CD4-positive, alpha-beta T cell (primary cell): ENCODE data around the gene XPR1. TPM values are rescaled to one million over a fixed set of nuclear protein-coding genes. Genes with fewer than 3 reads are reported as not detected.
"Not testable (repeated sequence)": the region's sequence is repeated elsewhere in the genome, so short reads cannot be mapped to it uniquely, and the experiment has no call there.

Experiments
- ATAC-seq: fragments of 200-7000 bp; cut with Tn5 transposase; one replicate; pipeline ENCODE4 v1.10.0; 2022; ENCODE audit warnings: mild to moderate bottlenecking; ENCODE audit not compliant: poor library complexity
- CTCF ChIA-PET: fragments of 350-600 bp; sonication (Branson Sonifier 250); formaldehyde crosslinking; loops from one replicate; lab custom pipeline; 2021; ENCODE audit warnings: antibody characterized with exemption, inconsistent platforms; lab: Charles Lee
- POLR2A ChIA-PET: fragments of 350-600 bp; sonication (Branson Sonifier 250); formaldehyde crosslinking; loops from one replicate; lab custom pipeline; 2021; ENCODE audit warnings: antibody characterized with exemption, inconsistent platforms; lab: Charles Lee
- DNase-seq, 14 experiments: peaks; one replicate each; pipeline ENCODE4 v3.0.0-alpha.2; 2013 to 2020; ENCODE audit warnings: mixed read lengths in 2 of 14
- H3K27ac ChIP-seq, 2 donors: one replicate each; pipeline versions ENCODE4 v1.5.1 to v1.7.0; 2013; ENCODE audit warnings: low read length in 2 of 2, low read depth in 1 of 2, mild to moderate bottlenecking in 1 of 2
- H3K27me3 ChIP-seq, 2 experiments: 1 replicate in 1 of 2; 2 replicates in 1 of 2; pipeline versions ENCODE4 v1.6.1 to v1.7.0; 2013; ENCODE audit warnings: low read length in 2 of 2, control low read depth in 1 of 2, mild to moderate bottlenecking in 1 of 2, moderate library complexity in 1 of 2; ENCODE audit not compliant: insufficient read depth in 2 of 2, control insufficient read depth in 1 of 2
- H3K36me3 ChIP-seq: one replicate; pipeline ENCODE4 v1.6.1; 2013; ENCODE audit warnings: low read length, control low read depth; ENCODE audit not compliant: insufficient read depth
- H3K4me1 ChIP-seq: one replicate; pipeline ENCODE4 v1.6.1; 2013; ENCODE audit warnings: low read length, control low read depth; ENCODE audit not compliant: insufficient read depth
- H3K4me3 ChIP-seq: one replicate; pipeline ENCODE4 v1.5.1; 2013; ENCODE audit warnings: mild to moderate bottlenecking, low read length, moderate library complexity
- H3K9me3 ChIP-seq, 2 experiments: 1 replicate in 1 of 2; 2 replicates in 1 of 2; pipeline versions ENCODE4 v1.6.1 to v1.7.0; 2013; ENCODE audit warnings: low read length in 2 of 2, mild to moderate bottlenecking in 2 of 2, control low read depth in 1 of 2, moderate library complexity in 1 of 2; ENCODE audit not compliant: control insufficient read depth in 1 of 2, insufficient read depth in 1 of 2
- H3K27ac Mint-ChIP-seq: one replicate; pipeline ENCODE4 v1.8.0; 2020; ENCODE audit warnings: mixed read lengths
- H3K27me3 Mint-ChIP-seq: one replicate; pipeline ENCODE4 v1.8.0; 2021; ENCODE audit warnings: mixed read lengths
- H3K36me3 Mint-ChIP-seq: one replicate; pipeline ENCODE4 v1.8.0; 2021; ENCODE audit warnings: low read depth, mixed read lengths
- H3K4me1 Mint-ChIP-seq: one replicate; pipeline ENCODE4 v1.8.0; 2021; ENCODE audit warnings: low read depth, mixed read lengths
- H3K4me3 Mint-ChIP-seq: one replicate; pipeline ENCODE4 v1.8.0; 2020; ENCODE audit warnings: mild to moderate bottlenecking, mixed read lengths
- H3K9me3 Mint-ChIP-seq: one replicate; pipeline ENCODE4 v1.8.0; 2020; ENCODE audit warnings: mixed read lengths
- intact Hi-C, 2 experiments: fragments of 100-400 bp; cut with DNase I in 1 of 2; cut with micrococcal nuclease in 1 of 2; formaldehyde crosslinking; loops; one replicate each; pipeline versions ENCODE4 v1.15.1 to v1.9.0; 2023 to 2025; cut with DNase I, micrococcal nuclease
- total RNA-seq, 174 experiments: library from RNA in 2 of 174; stranded (reverse) in 2 of 174; gene quantifications; one replicate each; pipeline ENCODE4 v1.2.3 and lab custom pipeline; 2021 to 2026
- TF ChIP-seq, protein P1 (sequence below): fragments of 200-600 bp; IDR thresholded peaks from one replicate; pipeline ENCODE4 v1.8.0; 2022; ENCODE audit warnings: antibody characterized with exemption, mild to moderate bottlenecking

The XPR1 gene
- total RNA-seq, 2 experiments from 2014 or later, result 13.7 TPM

DNA sequence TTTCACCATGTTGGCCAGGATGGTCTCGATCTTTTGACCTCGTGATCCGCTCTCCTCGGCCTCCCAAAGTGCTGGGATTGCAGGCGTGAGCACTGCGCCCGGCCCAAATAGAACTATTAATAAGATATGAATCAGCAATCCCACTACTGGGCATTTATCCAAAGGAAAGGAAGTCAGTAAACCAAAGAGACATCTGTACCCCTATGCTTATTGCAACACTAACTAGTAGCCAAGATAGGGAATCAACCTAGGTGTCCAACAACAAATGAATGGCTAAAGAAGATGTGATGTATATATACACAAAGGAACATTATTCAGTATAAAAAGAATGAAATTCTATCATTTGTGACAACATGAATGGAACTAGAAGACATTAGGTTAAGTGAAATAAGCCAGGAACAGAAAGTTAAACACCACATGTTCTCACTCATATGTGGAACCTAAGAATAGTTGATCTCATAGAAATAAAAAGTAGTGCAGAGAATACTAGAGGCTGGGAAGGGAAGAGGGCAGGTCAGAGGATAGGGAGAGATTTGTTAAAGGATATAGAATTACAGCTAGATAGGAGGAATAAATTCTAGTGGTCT lies 48.8 kb downstream of the XPR1 start:
- Mint-ChIP-seq H3K4me1 (no peaks in the 10 kb centered on the region), H3K27ac (no peak overlapping the region), H3K27me3 (no peaks in the 10 kb centered on the region), H3K36me3 (peaks cover 79% of the 10 kb centered on the region), H3K4me3 (no peak overlapping the region), H3K9me3 (peaks cover 5% of the 10 kb centered on the region)
- peaks cover 5 to 16% of the 10 kb centered on the region in 2 experiments for H3K9me3 ChIP-seq
- no peaks in the 10 kb centered on the region for H3K27me3 ChIP-seq
- DNase-seq, result no peak
- H3K4me3 ChIP-seq, result no peak overlapping the region
- ATAC-seq, result no peak
- H3K36me3 ChIP-seq, result no peaks in the 10 kb centered on the region
- intact Hi-C loops, result no loop called here
- TF ChIP-seq, protein P1, sequence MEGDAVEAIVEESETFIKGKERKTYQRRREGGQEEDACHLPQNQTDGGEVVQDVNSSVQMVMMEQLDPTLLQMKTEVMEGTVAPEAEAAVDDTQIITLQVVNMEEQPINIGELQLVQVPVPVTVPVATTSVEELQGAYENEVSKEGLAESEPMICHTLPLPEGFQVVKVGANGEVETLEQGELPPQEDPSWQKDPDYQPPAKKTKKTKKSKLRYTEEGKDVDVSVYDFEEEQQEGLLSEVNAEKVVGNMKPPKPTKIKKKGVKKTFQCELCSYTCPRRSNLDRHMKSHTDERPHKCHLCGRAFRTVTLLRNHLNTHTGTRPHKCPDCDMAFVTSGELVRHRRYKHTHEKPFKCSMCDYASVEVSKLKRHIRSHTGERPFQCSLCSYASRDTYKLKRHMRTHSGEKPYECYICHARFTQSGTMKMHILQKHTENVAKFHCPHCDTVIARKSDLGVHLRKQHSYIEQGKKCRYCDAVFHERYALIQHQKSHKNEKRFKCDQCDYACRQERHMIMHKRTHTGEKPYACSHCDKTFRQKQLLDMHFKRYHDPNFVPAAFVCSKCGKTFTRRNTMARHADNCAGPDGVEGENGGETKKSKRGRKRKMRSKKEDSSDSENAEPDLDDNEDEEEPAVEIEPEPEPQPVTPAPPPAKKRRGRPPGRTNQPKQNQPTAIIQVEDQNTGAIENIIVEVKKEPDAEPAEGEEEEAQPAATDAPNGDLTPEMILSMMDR, result no peak
- no peaks in the 10 kb centered on the region for H3K4me1 ChIP-seq
- POLR2A ChIA-PET, result no interaction called here
- H3K27ac ChIP-seq, result no peak overlapping the region
- CTCF ChIA-PET, result no interaction called here

DNA sequence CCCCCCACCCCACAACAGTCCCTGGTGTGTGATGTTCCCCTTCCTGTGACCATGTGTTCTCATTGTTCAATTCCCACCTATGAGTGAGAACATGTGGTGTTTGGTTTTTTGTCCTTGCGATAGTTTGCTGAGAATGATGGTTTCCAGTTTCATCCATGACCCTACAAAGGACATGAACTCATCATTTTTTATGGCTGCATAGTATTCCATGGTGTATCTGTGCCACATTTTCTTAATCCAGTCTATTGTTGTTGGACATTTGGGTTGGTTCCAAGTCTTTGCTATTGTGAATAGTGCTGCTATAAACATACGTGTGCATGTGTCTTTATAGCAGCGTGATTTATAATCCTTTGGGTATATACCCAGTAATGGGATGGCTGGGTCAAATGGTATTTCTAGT lies 51.3 kb downstream of the XPR1 start:
- intact Hi-C loops, H3K4me3 ChIP-seq, CTCF ChIA-PET, H3K4me1 ChIP-seq, H3K9me3 Mint-ChIP-seq, DNase-seq, H3K27ac ChIP-seq, H3K4me3 Mint-ChIP-seq, H3K4me1 Mint-ChIP-seq, POLR2A ChIA-PET, H3K27me3 ChIP-seq, ATAC-seq, H3K27ac Mint-ChIP-seq, H3K27me3 Mint-ChIP-seq, H3K36me3 ChIP-seq: not testable (repeated sequence)
- peaks cover 5 to 16% of the 10 kb centered on the region in 2 experiments for H3K9me3 ChIP-seq
- peaks cover 70% of the 10 kb centered on the region for H3K36me3 Mint-ChIP-seq

DNA sequence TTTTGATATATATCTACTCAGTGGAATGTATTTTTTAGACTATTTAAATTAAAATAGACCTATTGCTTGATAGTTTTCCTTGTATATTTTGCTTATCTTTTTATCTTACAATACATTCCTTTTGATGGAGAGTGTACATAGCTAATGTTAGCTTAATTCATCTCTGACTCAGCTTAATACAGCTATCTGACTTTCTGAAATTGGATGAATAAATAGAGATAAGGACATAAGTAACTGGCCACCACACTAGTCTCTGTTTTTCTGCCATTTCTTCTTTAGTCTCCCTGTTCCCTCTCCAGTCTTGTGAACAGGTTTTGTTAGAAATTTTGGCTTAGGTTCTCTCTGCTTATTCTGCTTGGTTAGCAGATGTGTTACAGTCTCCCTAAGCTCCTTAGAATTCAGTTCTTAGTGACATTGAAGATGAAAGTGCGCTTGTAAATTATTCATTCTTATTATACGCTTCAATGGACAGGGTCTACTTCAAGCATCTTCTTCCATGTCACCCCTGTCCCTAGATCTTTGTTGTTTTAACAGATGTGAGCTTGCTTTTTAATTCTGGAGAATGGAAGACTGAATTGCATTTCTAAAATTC lies 59.6 kb downstream of the XPR1 start:
- Mint-ChIP-seq H3K9me3 (peaks cover 15% of the 10 kb centered on the region), H3K27ac (no peak overlapping the region), H3K4me3 (no peak overlapping the region), H3K36me3 (peaks cover 42% of the 10 kb centered on the region), H3K27me3 (no peaks in the 10 kb centered on the region), H3K4me1 (peaks cover 31% of the 10 kb centered on the region)
- peaks cover 2 to 5% of the 10 kb centered on the region in 2 experiments for H3K9me3 ChIP-seq
- no peaks in the 10 kb centered on the region for H3K27me3 ChIP-seq
- H3K4me1 ChIP-seq, result no peaks in the 10 kb centered on the region
- TF ChIP-seq, protein P1, result no peak
- no peak overlapping the region for H3K4me3 ChIP-seq
- no peak overlapping the region for H3K27ac ChIP-seq
- DNase-seq (no peak), ATAC-seq (no peak)
- intact Hi-C loops, result no loop called here
- ChIA-PET POLR2A (no interaction called here), CTCF (interaction anchor here (1.0 kb wide), 1 partner anchor 10 kb away, joined by 4 read pairs; no protein-coding TSS in a partner anchor)
- no peaks in the 10 kb centered on the region for H3K36me3 ChIP-seq
